ENCODE results near the gene ALDH1A2. TPM values are rescaled to one million over a fixed set of nuclear protein-coding genes. Genes with fewer than 3 reads are reported as not detected.

Gene ALDH1A2
- total and polyA plus RNA-seq, 8 donors, result 1.6 to 6.6 (median 3.4) TPM

GRCh38 chr15:58056015-58056414 is 9.5 kb downstream of the ALDH1A2 start:
- Histone ChIP-seq H3K4me3 (no peak overlapping the region), H3K36me3 (no peaks in the 10 kb centered on the region), H3K4me1 (peaks cover 0 to 6% (median 3%) of the 10 kb centered on the region in 3 donors), H3K9me3 (no peaks in the 10 kb centered on the region), H3K27ac (no peak overlapping the region), H3K27me3 (peaks cover 0 to 7% (median 2%) of the 10 kb centered on the region in 4 donors)
- FAIRE-seq (no peak), DNase-seq (no peak), ATAC-seq (no peak)
- intact Hi-C loops (cut with DNase I), result no loop called here
- 75 to 78% methylated on average over 4 of the region's 4 CpGs for WGBS, 2 donors
- TF ChIP-seq, protein P1, sequence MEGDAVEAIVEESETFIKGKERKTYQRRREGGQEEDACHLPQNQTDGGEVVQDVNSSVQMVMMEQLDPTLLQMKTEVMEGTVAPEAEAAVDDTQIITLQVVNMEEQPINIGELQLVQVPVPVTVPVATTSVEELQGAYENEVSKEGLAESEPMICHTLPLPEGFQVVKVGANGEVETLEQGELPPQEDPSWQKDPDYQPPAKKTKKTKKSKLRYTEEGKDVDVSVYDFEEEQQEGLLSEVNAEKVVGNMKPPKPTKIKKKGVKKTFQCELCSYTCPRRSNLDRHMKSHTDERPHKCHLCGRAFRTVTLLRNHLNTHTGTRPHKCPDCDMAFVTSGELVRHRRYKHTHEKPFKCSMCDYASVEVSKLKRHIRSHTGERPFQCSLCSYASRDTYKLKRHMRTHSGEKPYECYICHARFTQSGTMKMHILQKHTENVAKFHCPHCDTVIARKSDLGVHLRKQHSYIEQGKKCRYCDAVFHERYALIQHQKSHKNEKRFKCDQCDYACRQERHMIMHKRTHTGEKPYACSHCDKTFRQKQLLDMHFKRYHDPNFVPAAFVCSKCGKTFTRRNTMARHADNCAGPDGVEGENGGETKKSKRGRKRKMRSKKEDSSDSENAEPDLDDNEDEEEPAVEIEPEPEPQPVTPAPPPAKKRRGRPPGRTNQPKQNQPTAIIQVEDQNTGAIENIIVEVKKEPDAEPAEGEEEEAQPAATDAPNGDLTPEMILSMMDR (IDR thresholded peaks at IDR 0.05), result no peak

DNA sequence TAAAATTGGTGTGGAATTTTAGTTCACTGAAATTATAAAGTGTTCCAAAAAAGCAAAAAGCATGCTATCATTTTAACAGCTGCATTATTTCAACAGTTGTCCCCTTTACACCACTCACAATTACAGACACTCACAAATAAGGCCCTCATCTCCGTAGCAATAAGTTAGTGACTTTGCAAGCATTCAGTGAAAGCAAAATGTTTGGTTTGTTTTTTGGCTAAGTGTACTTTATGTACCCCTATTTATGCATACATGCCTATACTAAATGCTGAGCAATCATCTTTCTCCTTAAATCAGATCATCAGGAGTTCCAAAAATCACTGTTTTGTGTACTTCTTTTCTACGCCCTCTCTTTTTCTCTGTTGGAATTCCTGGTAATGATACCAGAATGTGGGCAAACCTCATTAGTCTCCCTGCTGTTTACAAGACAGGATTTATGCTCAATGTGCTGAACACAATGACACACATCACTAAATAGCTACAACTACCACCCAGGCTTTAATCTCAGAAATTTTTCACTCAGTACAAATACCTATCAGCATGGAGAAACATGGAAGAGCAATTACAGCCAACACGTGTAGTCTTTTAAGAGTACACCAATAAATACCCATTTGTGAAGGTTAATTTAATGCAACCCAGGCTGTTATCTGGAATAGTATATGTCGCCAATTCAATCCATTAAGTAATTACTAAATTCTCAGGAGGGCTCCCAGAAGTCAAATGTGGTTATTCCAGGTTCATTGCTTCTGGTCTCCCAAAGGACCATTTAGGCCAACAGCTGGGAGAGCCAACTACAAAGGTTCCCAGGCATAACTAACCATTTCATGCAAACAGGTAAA is 12.0 kb downstream of the ALDH1A2 start:
- Histone ChIP-seq H3K9me3 (no peaks in the 10 kb centered on the region), H3K27ac (no peak overlapping the region), H3K27me3 (no peaks in the 10 kb centered on the region), H3K4me3 (no peak overlapping the region), H3K4me1 (peaks cover 0 to under 1% (median 0%) of the 10 kb centered on the region in 3 donors), H3K36me3 (no peaks in the 10 kb centered on the region)
- 76 to 84% methylated on average over 4 of the region's 4 CpGs for WGBS, 2 donors
- TF ChIP-seq, protein P1 (IDR thresholded peaks at IDR 0.05), result no peak
- no peak for DNase-seq
- intact Hi-C loops (cut with DNase I), result no loop called here
- no peak for FAIRE-seq
- ATAC-seq, result no peak

DNA sequence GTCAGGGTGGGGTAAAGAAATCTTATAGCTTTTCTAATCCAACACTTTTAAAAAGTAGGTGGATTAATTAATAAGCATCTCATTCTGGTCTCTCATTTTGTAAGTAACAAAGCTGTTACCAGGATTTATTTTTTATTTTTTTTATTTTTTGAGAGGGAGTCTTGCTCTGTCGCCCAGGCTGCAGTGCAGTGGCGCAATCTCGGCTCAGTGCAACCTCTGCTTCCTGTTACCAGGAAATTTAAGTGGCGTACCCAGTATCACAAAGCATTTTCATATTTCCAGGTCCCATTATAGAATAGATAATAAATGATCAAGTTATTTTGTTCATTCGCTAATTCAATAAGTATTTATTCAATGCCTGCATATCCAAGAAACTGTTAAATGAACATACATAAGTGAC is 13.2 kb downstream of the ALDH1A2 start:
- no peak overlapping the region for H3K27ac ChIP-seq
- H3K9me3 ChIP-seq, result no peaks in the 10 kb centered on the region
- H3K4me3 ChIP-seq, result no peak overlapping the region
- H3K4me1 ChIP-seq, result no peaks in the 10 kb centered on the region
- 94 to 95% methylated on average over 5 of the region's 5 CpGs for WGBS, 2 donors
- H3K27me3 ChIP-seq, result no peaks in the 10 kb centered on the region
- FAIRE-seq (no peak), DNase-seq (no peak), ATAC-seq (no peak)
- intact Hi-C loops (cut with DNase I), result no loop called here
- TF ChIP-seq, protein P1 (IDR thresholded peaks at IDR 0.05), result no peak
- H3K36me3 ChIP-seq, result no peaks in the 10 kb centered on the region

GRCh38 chr15:58049520-58050227 is 15.8 kb downstream of the ALDH1A2 start:
- Histone ChIP-seq H3K27ac (no peak overlapping the region), H3K36me3 (no peaks in the 10 kb centered on the region), H3K4me3 (no peak overlapping the region), H3K27me3 (no peaks in the 10 kb centered on the region), H3K4me1 (no peaks in the 10 kb centered on the region), H3K9me3 (no peaks in the 10 kb centered on the region)
- DNase-seq, result no peak
- TF ChIP-seq, protein P1 (IDR thresholded peaks at IDR 0.05), result no peak
- no peak for FAIRE-seq
- ATAC-seq, result no peak
- intact Hi-C loops (cut with DNase I), result no loop called here
- WGBS, 2 donors, result 72 to 75% methylated on average over 3 of the region's 3 CpGs
